ENCODE measurements around the gene JMJD8.
A peak's percentile ranks its signal among the peaks of the same experiment; 100 is the strongest.

The JMJD8 gene

GRCh38 chr16:637081-638018 is 46.8 kb downstream of the JMJD8 start:
- DNase-seq = peak in 1 of 2 experiments; percentile 81

DNA sequence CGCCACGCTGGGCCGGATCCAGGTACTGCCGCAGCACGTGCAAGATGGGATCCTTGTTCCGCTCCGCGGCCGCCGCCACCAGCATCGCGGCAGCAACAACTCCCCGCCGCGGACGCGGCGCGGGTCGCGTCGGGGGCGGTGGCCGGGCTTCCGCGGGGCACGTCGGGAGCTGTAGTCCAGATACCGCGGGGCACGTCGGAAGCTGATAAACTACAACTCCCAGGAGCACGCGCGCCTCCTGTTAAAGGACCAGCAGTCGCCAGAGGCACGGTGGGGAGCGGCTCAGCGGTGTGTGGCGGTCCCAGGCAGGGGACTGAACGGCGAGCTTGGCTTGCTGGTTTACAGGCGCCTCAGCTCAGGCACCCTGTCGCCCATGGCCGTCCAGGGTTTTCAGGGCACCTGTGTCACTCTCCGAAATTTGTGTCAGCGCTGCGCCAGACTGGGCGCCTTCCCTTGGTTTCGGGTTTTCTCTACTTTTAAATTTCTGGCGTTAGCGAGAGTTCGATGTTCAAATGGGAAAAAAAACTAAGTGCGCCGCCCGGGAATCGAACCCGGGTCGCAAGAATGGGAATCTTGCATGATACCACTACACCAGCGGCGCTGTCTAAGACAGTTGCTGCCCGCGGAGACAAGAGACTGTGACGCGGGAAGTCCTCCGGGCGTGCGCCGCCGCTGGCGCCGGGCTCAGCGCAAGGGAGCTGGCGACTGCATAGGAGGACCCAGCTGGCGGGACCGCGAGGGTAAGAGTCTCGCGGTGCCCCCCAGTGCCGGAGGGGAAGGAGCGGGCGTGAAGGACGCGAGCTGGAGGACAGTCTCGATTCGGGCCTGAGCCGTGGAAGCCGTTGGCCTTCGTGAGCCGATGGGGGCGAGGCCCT is 47.7 kb downstream of the JMJD8 start, which contains the start of gene METTL26:
Gene METTL26, minus strand, starts transcription at position 100 of the 875 bp plus-strand sequence. Its CDS starts 15 bp downstream, at position 85.
- peak; percentile 93 to 94 for DNase-seq

- no peak for DNase-seq
These were observed 48.4 kb downstream of the JMJD8 start for GRCh38 chr16:635573-636205.

- DNase-seq = no peak
These were observed 49.1 kb downstream of the JMJD8 start for GRCh38 chr16:634996-635395.

DNA sequence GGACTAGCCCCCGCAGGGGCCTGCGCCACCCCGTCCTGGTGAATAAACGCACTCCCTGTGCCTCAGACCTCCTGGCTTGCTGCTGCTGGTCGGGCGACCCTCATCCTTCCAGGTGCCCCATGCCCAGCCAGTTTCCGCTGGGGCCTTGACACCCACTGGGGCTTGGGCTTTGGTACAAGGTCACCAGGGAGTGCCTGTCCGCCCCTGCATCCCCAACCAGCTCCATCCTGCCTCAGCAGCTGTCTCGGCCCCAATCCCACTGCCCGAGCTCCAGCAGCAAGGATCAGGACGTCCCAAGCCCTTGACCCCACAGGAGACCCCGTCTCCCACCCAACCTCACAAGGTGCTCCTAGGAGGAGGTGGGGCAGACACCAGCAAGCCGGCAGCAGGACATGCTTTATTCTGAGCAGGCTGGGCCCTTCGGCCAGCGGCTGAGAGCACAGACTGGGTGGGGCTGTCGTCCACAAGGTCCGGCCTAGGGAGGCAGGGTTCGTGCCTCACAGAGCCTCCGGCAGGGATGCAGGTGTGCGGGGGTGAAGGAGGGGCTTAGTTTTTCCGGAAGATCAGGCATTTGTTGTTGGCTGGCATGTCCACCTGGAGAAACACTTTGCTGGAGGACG is 50.0 kb downstream of the JMJD8 start:
- no peak for DNase-seq

- DNase-seq = no peak
These were observed 50.6 kb downstream of the JMJD8 start for GRCh38 chr16:633336-634050.

DNA sequence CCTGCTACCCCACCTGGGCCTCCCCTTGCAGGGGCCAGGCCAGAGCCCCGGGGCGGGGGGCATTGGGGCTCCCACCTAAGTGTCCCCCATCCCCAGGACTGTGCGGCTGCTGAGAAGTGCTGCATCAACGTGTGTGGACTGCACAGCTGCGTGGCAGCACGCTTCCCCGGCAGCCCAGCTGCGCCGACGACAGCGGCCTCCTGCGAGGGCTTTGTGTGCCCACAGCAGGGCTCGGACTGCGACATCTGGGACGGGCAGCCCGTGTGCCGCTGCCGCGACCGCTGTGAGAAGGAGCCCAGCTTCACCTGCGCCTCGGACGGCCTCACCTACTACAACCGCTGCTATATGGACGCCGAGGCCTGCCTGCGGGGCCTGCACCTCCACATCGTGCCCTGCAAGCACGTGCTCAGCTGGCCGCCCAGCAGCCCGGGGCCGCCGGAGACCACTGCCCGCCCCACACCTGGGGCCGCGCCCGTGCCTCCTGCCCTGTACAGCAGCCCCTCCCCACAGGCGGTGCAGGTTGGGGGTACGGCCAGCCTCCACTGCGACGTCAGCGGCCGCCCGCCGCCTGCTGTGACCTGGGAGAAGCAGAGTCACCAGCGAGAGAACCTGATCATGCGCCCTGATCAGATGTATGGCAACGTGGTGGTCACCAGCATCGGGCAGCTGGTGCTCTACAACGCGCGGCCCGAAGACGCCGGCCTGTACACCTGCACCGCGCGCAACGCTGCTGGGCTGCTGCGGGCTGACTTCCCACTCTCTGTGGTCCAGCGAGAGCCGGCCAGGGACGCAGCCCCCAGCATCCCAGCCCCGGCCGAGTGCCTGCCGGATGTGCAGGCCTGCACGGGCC is 51.4 kb downstream of the JMJD8 start:
- DNase-seq = peak in 1 of 2 experiments; percentile 13

- no peak for DNase-seq
These were observed 52.3 kb downstream of the JMJD8 start for GRCh38 chr16:631808-632358.

Data from NCI-H2081 (cell line).